IPS-11a (cell line): ENCODE data around the gene TRABD2A.

ENCODE experiments used
- H3K4me3 ChIP-seq: one replicate; pipeline ENCODE4 v1.5.1; 2013; ENCODE audit warnings: low read depth, low read length, control low read depth

The TRABD2A gene

DNA sequence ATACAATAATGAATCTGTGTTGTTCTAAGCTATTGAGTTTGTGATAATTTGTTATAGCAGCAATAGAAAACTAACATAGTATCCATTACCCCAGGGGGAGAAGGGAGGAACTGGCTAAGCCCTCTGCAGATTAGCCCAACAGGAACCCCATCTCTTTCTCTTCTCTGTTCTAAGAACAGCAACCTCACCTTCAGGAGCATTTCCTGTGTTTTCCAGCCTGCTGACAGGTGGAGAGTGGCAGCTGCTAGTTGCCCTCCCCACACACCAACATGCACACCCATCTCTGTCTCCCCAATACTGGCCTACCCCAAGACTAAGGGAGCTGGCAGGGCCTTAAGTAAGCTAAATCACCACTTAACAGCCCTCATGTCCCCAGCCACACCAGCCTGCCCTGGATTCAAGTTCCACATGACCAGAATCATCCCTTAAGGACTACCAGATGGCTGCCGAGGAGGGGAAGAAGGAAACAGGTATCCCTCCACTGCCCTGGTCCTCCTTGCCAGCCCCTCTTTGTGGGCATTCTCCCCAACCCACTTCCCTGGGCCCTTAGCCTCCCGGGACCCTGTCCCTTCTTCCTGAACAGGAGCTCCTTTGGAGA lies 52.8 kb downstream of the TRABD2A start:
- no peak overlapping the region for H3K4me3 ChIP-seq

GRCh38 chr2:84823788-84824187 lies 57.1 kb downstream of the TRABD2A start:
- no peak overlapping the region for H3K4me3 ChIP-seq

DNA sequence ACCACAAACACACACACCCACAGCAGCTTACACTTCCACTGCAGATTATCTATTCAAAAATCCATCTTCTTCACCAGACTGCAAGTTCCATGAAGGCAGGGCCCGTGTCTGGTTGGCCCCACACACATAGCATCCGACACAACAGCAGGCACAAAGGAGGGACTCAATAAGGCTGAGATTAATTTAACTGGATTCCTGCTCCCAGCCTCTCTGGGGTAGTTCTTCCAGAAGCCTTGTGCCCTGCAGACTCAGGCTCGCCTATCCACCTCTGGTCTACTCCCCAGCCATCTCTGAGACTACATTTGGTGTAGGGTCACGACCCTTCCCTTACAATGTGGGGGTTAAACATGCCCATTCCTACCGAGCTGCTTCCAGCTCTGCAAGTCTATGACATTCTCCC lies 57.7 kb downstream of the TRABD2A start:
- H3K4me3 ChIP-seq, result no peak overlapping the region

- H3K4me3 ChIP-seq, result no peak overlapping the region
These were observed 59.1 kb downstream of the TRABD2A start for GRCh38 chr2:84821806-84822205.

DNA sequence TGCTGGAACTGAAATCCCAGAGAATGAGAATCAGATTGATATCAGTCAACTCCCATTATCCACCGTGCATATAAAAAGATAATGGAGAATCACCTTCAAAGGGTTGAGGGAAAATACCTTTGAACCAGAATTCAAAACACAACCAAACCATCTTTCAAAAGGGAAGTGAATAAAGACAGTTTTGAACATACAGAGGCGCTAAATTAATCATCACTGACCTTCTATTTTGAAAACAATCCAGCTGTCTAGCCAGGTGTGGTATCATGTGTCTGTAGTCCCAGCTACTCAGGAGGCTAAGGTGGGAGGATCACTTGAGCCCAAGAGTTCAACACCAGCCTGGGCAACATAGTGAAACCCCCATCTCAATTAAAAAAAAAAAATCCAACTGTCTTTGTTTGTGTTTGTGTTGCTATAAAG lies 63.6 kb downstream of the TRABD2A start:
- no peak overlapping the region for H3K4me3 ChIP-seq

DNA sequence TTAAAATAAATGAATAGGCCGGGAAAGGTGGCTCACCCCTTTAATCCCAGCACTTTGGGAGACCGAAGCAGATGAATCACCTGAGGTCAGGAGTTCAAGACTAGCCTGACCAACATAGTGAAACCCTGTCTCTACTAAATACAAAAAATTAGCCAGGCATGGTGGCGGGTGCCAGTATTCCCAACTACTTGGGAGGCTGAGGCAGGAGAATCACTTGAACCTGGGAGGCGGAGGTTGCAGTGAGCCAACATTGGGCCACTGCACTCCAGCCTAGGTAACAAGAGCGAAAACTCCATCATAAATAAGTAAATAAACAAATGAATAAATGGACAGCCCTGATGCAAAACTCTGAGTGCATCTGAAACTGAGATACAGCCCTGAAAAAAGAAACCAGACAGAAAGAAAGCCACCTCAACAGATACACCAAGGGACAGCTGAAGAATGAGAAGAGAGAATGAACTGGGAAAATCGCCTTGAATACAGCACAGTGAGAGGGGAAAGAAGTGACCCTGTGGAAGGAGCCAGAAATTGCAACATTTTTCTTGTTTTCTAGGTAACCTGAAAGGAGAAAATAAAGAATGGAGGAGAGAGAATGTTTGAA lies 64.4 kb downstream of the TRABD2A start:
- H3K4me3 ChIP-seq, result no peak overlapping the region

GRCh38 chr2:84815146-84815545 lies 65.7 kb downstream of the TRABD2A start:
- no peak overlapping the region for H3K4me3 ChIP-seq

GRCh38 chr2:84811839-84812431 lies 68.9 kb downstream of the TRABD2A start:
- no peak overlapping the region for H3K4me3 ChIP-seq

DNA sequence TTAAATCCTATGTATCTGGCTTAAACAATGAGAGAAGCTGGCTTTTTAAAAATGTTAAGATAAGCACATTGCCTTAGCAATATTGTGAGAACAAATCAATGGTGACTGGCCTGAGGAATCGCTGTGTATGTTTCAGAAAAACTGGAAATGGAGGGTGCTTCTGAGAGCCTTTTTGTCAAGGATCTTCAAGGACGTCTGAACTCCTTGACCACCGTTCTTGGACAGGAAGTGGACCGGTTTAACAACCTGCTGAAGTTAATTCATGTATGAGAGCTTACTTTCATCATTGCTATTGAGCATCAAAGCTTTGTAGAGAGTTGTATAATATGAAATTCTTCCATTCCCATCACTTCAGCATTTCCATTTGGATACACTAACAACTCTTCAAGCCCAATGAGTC lies 72.6 kb downstream of the TRABD2A start:
- H3K4me3 ChIP-seq, result no peak overlapping the region

- H3K4me3 ChIP-seq, result no peak overlapping the region
These were observed 73.8 kb downstream of the TRABD2A start for GRCh38 chr2:84807063-84807485.

- H3K4me3 ChIP-seq, result no peak overlapping the region
These were observed 75.5 kb downstream of the TRABD2A start for GRCh38 chr2:84805250-84805958.

- H3K4me3 ChIP-seq, result no peak overlapping the region
These were observed 79.1 kb downstream of the TRABD2A start for GRCh38 chr2:84801811-84802210.

DNA sequence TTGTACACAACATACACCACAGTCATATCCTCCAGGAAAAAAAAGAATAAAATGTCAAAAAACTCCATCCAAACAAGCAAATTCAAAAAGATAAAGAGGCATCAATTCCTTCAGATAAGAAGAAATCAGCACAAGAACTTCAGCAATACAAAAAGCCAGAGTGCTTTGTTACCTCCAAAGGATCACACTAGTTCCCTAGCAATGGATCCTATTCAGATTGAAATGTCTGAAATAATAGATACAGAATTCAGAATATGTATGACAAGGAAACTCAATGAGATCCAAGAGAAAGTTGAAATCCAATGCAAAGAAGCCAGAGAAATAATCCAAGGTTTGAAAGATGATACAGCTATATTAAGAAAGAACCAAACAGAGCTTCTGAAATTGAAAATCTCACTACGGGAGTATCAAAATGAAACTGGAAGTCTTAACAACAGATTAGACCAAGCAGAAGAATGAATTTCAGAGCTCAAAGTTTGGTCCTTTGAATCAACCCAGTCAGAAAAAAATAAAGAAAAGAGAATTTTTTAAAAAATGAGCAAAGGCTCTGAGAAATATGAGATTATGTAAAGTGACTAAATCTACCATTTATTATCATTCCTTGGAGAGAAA lies 80.6 kb downstream of the TRABD2A start:
- H3K4me3 ChIP-seq, result no peak overlapping the region

GRCh38 chr2:84799772-84800171 lies 81.1 kb downstream of the TRABD2A start:
- H3K4me3 ChIP-seq, result no peak overlapping the region

DNA sequence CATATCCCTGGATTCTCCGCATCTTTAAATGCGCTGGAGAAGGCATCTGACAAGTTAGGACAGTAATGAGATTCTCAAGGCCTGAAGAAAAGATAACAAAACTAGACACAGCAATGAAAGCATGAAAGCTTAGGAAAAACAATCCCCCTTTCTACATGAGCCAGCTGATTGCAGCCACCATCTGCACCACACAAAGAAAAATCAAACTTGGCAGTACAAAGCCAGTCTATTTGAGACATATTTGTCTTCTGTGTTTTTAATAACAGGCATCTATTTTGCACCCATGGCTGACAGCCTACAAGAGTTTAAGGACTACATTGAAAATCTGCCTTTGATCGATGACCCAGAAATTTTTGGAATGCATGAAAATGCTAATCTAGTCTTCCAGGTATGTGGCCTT lies 83.6 kb downstream of the TRABD2A start:
- H3K4me3 ChIP-seq, result no peak overlapping the region

GRCh38 chr2:84796798-84797197 lies 84.1 kb downstream of the TRABD2A start:
- H3K4me3 ChIP-seq, result no peak overlapping the region

DNA sequence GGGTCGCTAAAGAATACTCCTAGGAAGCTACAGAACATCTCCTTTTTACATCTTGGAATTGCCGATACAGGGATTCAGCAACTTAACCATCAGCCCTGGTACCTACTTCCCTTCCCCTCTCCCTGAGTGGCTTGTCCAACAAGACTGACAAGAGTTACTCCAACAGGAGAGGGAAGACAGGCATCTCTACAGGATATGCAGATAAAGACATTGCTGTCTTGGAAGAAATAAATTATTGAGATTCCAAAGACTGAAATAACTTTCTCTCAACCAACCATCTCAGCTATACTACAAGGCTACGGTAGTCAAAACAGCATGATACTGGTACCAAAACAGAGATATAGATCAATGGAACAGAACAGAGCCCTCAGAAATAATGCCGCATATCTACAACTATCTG lies 87.2 kb downstream of the TRABD2A start:
- H3K4me3 ChIP-seq, result no peak overlapping the region

- no peak overlapping the region for H3K4me3 ChIP-seq
These were observed 87.9 kb downstream of the TRABD2A start for GRCh38 chr2:84792856-84793522.

DNA sequence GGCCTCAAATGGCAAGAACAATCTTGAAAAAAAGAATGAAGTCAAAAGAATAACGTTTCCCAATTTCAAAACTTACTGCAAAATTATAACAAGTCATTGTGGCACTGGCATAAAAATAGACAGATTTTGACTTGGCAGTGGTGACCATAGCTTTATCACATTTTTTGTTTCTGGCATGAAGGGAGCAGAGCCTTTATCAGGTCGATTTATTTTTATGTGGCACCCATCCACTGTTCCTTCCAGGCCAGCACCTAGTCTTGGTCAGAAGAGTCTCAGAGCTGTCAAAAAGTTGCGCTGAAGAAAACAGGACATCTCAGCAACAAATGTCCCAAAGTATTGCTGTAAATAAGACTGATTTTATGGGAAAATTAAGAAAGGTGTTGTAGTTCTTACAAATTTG lies 92.4 kb downstream of the TRABD2A start:
- H3K4me3 ChIP-seq, result no peak overlapping the region

DNA sequence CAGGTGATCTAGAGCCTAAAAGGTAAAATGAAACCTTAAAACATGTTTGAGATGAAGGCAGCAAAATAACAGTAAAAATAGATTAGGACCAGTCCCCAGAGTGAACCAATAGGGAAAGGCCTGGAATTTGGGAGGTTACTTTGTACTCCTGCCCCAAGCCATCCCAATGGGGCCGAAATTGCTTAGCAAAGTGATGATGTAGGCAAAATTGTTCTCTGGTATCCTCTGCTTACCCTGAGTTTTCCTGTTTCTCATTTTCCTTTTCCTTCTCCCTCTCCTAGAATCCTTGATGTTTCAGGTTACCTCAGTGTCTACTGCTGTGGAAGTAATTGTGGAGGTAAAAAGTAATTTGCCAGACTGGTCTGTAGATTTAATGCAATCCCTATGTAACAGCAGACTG lies 92.9 kb downstream of the TRABD2A start:
- no peak overlapping the region for H3K4me3 ChIP-seq

- no peak overlapping the region for H3K4me3 ChIP-seq
These were observed 94.3 kb downstream of the TRABD2A start for GRCh38 chr2:84786601-84787000.
